ENCODE data around the gene COL27A1.

DNA sequence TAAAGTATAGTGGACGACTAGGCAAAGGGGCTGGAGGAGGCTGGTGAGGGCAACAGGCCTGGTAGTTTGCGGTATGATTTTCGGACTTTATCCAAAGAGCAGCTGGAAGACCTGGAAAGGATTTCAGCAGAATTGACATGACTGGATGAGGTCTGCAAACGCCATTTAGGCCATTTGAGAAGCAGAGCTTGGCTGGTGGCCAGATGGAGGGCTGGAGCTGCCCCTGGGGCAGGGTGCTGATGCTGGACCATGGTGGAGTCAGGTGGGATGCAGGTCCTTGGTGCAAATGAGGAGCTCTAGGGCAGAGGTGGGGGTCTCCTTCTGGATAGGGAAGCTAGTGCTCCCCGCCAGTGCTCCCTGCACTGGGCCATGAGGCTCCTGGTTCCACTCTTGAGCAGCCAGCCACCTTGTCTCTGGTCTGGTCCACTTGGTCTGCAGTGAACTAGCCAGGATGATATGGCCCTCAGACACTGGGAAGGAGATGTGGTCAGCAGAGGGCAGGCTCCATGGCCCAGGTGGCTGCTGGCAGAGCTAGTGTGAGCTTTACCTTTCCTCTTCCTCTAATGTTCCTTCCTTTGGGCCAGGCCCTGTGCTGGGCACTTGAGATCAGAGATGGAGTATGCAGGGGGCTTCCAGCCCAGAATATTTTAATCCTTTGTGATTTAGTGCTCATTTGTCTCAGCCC, 31.4 kb downstream of the COL27A1 start:
- TF ChIP-seq, protein P1, sequence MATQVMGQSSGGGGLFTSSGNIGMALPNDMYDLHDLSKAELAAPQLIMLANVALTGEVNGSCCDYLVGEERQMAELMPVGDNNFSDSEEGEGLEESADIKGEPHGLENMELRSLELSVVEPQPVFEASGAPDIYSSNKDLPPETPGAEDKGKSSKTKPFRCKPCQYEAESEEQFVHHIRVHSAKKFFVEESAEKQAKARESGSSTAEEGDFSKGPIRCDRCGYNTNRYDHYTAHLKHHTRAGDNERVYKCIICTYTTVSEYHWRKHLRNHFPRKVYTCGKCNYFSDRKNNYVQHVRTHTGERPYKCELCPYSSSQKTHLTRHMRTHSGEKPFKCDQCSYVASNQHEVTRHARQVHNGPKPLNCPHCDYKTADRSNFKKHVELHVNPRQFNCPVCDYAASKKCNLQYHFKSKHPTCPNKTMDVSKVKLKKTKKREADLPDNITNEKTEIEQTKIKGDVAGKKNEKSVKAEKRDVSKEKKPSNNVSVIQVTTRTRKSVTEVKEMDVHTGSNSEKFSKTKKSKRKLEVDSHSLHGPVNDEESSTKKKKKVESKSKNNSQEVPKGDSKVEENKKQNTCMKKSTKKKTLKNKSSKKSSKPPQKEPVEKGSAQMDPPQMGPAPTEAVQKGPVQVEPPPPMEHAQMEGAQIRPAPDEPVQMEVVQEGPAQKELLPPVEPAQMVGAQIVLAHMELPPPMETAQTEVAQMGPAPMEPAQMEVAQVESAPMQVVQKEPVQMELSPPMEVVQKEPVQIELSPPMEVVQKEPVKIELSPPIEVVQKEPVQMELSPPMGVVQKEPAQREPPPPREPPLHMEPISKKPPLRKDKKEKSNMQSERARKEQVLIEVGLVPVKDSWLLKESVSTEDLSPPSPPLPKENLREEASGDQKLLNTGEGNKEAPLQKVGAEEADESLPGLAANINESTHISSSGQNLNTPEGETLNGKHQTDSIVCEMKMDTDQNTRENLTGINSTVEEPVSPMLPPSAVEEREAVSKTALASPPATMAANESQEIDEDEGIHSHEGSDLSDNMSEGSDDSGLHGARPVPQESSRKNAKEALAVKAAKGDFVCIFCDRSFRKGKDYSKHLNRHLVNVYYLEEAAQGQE (IDR thresholded peaks at IDR 0.05; ENCODE audit: insufficient replicate concordance, low read depth), result no peak
- TF ChIP-seq, protein P2, sequence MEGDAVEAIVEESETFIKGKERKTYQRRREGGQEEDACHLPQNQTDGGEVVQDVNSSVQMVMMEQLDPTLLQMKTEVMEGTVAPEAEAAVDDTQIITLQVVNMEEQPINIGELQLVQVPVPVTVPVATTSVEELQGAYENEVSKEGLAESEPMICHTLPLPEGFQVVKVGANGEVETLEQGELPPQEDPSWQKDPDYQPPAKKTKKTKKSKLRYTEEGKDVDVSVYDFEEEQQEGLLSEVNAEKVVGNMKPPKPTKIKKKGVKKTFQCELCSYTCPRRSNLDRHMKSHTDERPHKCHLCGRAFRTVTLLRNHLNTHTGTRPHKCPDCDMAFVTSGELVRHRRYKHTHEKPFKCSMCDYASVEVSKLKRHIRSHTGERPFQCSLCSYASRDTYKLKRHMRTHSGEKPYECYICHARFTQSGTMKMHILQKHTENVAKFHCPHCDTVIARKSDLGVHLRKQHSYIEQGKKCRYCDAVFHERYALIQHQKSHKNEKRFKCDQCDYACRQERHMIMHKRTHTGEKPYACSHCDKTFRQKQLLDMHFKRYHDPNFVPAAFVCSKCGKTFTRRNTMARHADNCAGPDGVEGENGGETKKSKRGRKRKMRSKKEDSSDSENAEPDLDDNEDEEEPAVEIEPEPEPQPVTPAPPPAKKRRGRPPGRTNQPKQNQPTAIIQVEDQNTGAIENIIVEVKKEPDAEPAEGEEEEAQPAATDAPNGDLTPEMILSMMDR (IDR thresholded peaks at IDR 0.05; ENCODE audit: insufficient read depth, low read length), result no peak
- no peak for TF ChIP-seq POLR2AphosphoS5 (IDR thresholded peaks at IDR 0.05; ENCODE audit: low read depth)
- TF ChIP-seq SPI1 (IDR thresholded peaks at IDR 0.05; ENCODE audit: borderline replicate concordance, low read depth), result no peak
- no peak for TF ChIP-seq GABPA (IDR thresholded peaks at IDR 0.05; ENCODE audit: low read depth)
